ENCODE data around the gene KRT4. TPM values are rescaled to one million over a fixed set of nuclear protein-coding genes. Genes with fewer than 3 reads are reported as not detected.

Gene KRT4
- total RNA-seq, 1 experiment from 2014 or later: not detected

GRCh38 chr12:52822771-52823510, 9.0 kb upstream of the KRT4 start:
- intact Hi-C loops (cut with micrococcal nuclease): no loop called here
- POLR2A ChIA-PET: no interaction called here
- no peak overlapping the region for H2AFZ ChIP-seq (ENCODE audit: low read depth, low read length, poor library complexity, severe bottlenecking)

More at GRCh38 chr12:52822771-52823510, 9.0 kb upstream of the KRT4 start:
- no peaks in the 10 kb centered on the region for H4K20me1 ChIP-seq (ENCODE audit: insufficient read depth)
- TF ChIP-seq ZFX (IDR thresholded peaks at IDR 0.05): no peak
- TF ChIP-seq, protein P1, sequence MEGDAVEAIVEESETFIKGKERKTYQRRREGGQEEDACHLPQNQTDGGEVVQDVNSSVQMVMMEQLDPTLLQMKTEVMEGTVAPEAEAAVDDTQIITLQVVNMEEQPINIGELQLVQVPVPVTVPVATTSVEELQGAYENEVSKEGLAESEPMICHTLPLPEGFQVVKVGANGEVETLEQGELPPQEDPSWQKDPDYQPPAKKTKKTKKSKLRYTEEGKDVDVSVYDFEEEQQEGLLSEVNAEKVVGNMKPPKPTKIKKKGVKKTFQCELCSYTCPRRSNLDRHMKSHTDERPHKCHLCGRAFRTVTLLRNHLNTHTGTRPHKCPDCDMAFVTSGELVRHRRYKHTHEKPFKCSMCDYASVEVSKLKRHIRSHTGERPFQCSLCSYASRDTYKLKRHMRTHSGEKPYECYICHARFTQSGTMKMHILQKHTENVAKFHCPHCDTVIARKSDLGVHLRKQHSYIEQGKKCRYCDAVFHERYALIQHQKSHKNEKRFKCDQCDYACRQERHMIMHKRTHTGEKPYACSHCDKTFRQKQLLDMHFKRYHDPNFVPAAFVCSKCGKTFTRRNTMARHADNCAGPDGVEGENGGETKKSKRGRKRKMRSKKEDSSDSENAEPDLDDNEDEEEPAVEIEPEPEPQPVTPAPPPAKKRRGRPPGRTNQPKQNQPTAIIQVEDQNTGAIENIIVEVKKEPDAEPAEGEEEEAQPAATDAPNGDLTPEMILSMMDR (IDR thresholded peaks at IDR 0.05 in 2 of 3, conservative IDR thresholded peaks at IDR 0.05 in 1 of 3; ENCODE audit: borderline replicate concordance in 1 of 3, insufficient read depth in 1 of 3, low read depth in 2 of 3, low read length in 2 of 3): no peak
- TF ChIP-seq ATF3 (IDR thresholded peaks at IDR 0.05): no peak
- TF ChIP-seq FOSL1 (IDR thresholded peaks at IDR 0.05; ENCODE audit: low read depth): no peak
- no peak for TF ChIP-seq ZNF274 (IDR thresholded peaks at IDR 0.05; ENCODE audit: low read depth, low read length)
- no peak for TF ChIP-seq JUND (IDR thresholded peaks at IDR 0.05)
- no peak for TF ChIP-seq CBX3 (IDR thresholded peaks at IDR 0.05; ENCODE audit: low read depth)
- no peak for TF ChIP-seq SP1 (IDR thresholded peaks at IDR 0.05; ENCODE audit: low read depth)
- TF ChIP-seq ELF1 (IDR thresholded peaks at IDR 0.05; ENCODE audit: borderline replicate concordance, low read depth): no peak
- TF ChIP-seq TCF7L2 (IDR thresholded peaks at IDR 0.05; ENCODE audit: borderline replicate concordance, extremely low read depth, insufficient read depth, insufficient read length): no peak
- TF ChIP-seq POLR2A (IDR thresholded peaks at IDR 0.05; ENCODE audit: borderline replicate concordance, extremely low read depth, insufficient read depth, insufficient read length): no peak
- no peak overlapping the region for H3K27ac ChIP-seq (ENCODE audit: low read depth, low read length)
- no peak for ATAC-seq
- no peaks in the 10 kb centered on the region for H3K9me3 ChIP-seq (ENCODE audit: control insufficient read depth in 1 of 2, insufficient read depth in 1 of 2, low read depth in 1 of 2, low read length in 2 of 2)
- BruUV-seq (replicated peaks): no TSS peak
- ChIA-PET RAD21 (ENCODE audit: low non-redundant PET in 1 of 2, low total read pairs in 2 of 2, uncharacterized antibody in 2 of 2, unreplicated experiment in 2 of 2) (no interaction called here), CTCF (interaction anchor here (1.3 kb wide), 1 partner anchor 57 kb away, joined by 5 read pairs; no protein-coding TSS in a partner anchor)
- no peak overlapping the region for H3K9ac ChIP-seq (ENCODE audit: low read length)
- no peak overlapping the region for H3K4me2 ChIP-seq (ENCODE audit: low read length)
- DNase-seq (ENCODE audit: low read depth, low spot score): no peak
- no peaks in the 10 kb centered on the region for H3K36me3 ChIP-seq (ENCODE audit: control insufficient read depth in 1 of 2, insufficient read depth in 2 of 2, low read length in 2 of 2)
- no peak overlapping the region for H3K4me3 ChIP-seq (replicated peaks in 1 of 2; ENCODE audit: low read depth in 1 of 2, low read length in 2 of 2)
- no peaks in the 10 kb centered on the region for H3K9me2 ChIP-seq (ENCODE audit: insufficient read depth)
- 0 out of 2 replicates have a peak, but pooled peaks cover 2% of the 10 kb centered on the region for H3K27me3 ChIP-seq (ENCODE audit: insufficient read depth, low read length)
- peaks cover 0 to 9% of the 10 kb centered on the region in 2 experiments; a peak in 2 of 4 replicates for H3K4me1 ChIP-seq (ENCODE audit: control insufficient read depth in 1 of 2, insufficient read depth in 2 of 2, low read length in 2 of 2)
- H3K79me2 ChIP-seq (ENCODE audit: insufficient read depth, low read length): no peaks in the 10 kb centered on the region
